Measurements from ENCODE around the gene TOP2B. TPM values are rescaled to one million over a fixed set of nuclear protein-coding genes. Genes with fewer than 3 reads are reported as not detected.
A peak's percentile ranks its signal among the peaks of the same experiment; 100 is the strongest.

The TOP2B gene
- total and polyA plus RNA-seq, 9 of the 15 experiments (the other 6 are each of a cell fraction or from before 2014, with no cell fraction given) = 45.3 to 186 (median 134) TPM

- TF ChIP-seq, protein P1, sequence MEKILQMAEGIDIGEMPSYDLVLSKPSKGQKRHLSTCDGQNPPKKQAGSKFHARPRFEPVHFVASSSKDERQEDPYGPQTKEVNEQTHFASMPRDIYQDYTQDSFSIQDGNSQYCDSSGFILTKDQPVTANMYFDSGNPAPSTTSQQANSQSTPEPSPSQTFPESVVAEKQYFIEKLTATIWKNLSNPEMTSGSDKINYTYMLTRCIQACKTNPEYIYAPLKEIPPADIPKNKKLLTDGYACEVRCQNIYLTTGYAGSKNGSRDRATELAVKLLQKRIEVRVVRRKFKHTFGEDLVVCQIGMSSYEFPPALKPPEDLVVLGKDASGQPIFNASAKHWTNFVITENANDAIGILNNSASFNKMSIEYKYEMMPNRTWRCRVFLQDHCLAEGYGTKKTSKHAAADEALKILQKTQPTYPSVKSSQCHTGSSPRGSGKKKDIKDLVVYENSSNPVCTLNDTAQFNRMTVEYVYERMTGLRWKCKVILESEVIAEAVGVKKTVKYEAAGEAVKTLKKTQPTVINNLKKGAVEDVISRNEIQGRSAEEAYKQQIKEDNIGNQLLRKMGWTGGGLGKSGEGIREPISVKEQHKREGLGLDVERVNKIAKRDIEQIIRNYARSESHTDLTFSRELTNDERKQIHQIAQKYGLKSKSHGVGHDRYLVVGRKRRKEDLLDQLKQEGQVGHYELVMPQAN (IDR thresholded peaks at IDR 0.05; ENCODE audit: borderline replicate concordance) = no peak
- TF ChIP-seq FOXM1 (IDR thresholded peaks at IDR 0.05; ENCODE audit: low read depth) (0 out of 2 replicates have a peak, but pooled peaks have one; percentile 9), FOXM1 (CRISPR knock-in tag; IDR thresholded peaks at IDR 0.05; ENCODE audit: low read depth) (no peak), ZNF644 (tag; IDR thresholded peaks at IDR 0.05; ENCODE audit: low read depth) (no peak), TFAM (CRISPR knock-in tag; conservative IDR thresholded peaks at IDR 0.05) (no peak), SMARCA5 (IDR thresholded peaks at IDR 0.05) (no peak), CHD1 (IDR thresholded peaks at IDR 0.05; ENCODE audit: low read length) (no peak), ZNF586 (CRISPR knock-in tag; conservative IDR thresholded peaks at IDR 0.05) (no peak), FIP1L1 (IDR thresholded peaks at IDR 0.05; ENCODE audit: low read depth, low read length, poor library complexity, severe bottlenecking) (peak; percentile 62), TOE1 (IDR thresholded peaks at IDR 0.05; ENCODE audit: borderline replicate concordance) (no peak), TOE1 (CRISPR knock-in tag; IDR thresholded peaks at IDR 0.05; ENCODE audit: borderline replicate concordance, low read depth) (no peak), ELF2 (CRISPR knock-in tag; IDR thresholded peaks at IDR 0.05) (no peak), CHD2 (IDR thresholded peaks at IDR 0.05; ENCODE audit: low read depth, low read length) (peak; percentile 82), NONO (IDR thresholded peaks at IDR 0.05; ENCODE audit: low read depth in 2 of 2, low read length in 1 of 2) (no peak), NFXL1 (CRISPR knock-in tag; IDR thresholded peaks at IDR 0.05) (no peak), RBM22 (IDR thresholded peaks at IDR 0.05; ENCODE audit: low read depth, low read length, poor library complexity, severe bottlenecking) (no peak), FOXO4 (CRISPR knock-in tag; IDR thresholded peaks at IDR 0.05) (no peak), POLR2A (conservative IDR thresholded peaks at IDR 0.05) (peak; percentile 94), KLF6 (CRISPR knock-in tag; IDR thresholded peaks at IDR 0.05; ENCODE audit: borderline replicate concordance) (no peak), HNRNPK (IDR thresholded peaks at IDR 0.05; ENCODE audit: low read depth, low read length, poor library complexity, severe bottlenecking) (no peak), SRF (CRISPR knock-in tag; IDR thresholded peaks at IDR 0.05) (0 out of 4 replicates have a peak, but pooled peaks of 1 of the 2 experiments have one; percentile 23)
- TF ChIP-seq, protein P2, sequence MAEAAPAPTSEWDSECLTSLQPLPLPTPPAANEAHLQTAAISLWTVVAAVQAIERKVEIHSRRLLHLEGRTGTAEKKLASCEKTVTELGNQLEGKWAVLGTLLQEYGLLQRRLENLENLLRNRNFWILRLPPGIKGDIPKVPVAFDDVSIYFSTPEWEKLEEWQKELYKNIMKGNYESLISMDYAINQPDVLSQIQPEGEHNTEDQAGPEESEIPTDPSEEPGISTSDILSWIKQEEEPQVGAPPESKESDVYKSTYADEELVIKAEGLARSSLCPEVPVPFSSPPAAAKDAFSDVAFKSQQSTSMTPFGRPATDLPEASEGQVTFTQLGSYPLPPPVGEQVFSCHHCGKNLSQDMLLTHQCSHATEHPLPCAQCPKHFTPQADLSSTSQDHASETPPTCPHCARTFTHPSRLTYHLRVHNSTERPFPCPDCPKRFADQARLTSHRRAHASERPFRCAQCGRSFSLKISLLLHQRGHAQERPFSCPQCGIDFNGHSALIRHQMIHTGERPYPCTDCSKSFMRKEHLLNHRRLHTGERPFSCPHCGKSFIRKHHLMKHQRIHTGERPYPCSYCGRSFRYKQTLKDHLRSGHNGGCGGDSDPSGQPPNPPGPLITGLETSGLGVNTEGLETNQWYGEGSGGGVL (CRISPR knock-in tag; IDR thresholded peaks at IDR 0.05) = no peak
Measured at GRCh38 chr3:25664812-25665314, at the start of gene TOP2B (continued).
